ENCODE results near the gene LSM14B.

Gene LSM14B

DNA sequence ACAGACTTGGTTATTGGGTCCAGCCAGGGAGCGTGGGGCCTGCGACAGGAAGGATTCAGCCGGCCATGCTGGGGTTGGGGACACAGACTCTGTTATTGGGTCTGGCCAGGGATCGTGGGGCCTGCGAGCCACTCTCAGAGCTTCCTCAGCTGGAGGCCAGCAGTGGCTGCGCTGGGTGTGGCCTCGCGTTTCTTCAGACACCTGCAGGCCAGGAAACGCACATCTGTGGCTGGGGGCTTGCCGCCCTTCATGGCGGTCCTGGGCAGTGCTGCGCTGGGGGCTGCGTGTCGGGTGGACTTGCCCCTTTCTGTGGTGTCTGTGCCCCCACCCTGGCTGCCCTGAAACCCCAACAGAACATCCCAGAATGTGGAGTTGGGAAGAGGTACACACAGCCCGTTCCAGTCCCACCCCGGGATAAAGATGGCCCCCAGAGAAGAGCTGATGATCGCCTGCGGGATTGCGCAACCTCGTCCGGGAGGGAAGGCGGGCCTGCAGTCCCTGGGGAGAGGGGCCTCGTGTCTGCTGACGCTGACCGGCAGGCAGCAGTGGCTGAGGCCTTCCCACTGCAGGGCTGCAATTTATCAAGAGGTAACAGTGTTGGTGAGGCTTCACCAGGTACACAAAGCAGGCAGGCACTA lies 43.6 kb downstream of the LSM14B start:
- Mint-ChIP-seq H3K4me3 (no peak overlapping the region), H3K36me3 (ENCODE audit: low read depth) (peaks cover 82% of the 10 kb centered on the region), H3K27me3 (no peaks in the 10 kb centered on the region), H3K27ac (no peak overlapping the region), H3K4me1 (ENCODE audit: low read depth) (no peaks in the 10 kb centered on the region), H3K9me3 (no peaks in the 10 kb centered on the region)
- DNase-seq: no peak

- DNase-seq: no peak
- Mint-ChIP-seq H3K4me3 (no peak overlapping the region), H3K4me1 (ENCODE audit: low read depth) (no peaks in the 10 kb centered on the region), H3K27me3 (no peaks in the 10 kb centered on the region), H3K27ac (no peak overlapping the region), H3K36me3 (ENCODE audit: low read depth) (peaks cover 75% of the 10 kb centered on the region), H3K9me3 (no peaks in the 10 kb centered on the region)
Measured at GRCh38 chr20:62167474-62167873, 45.2 kb downstream of the LSM14B start.

- no peaks in the 10 kb centered on the region for H3K27me3 Mint-ChIP-seq
- DNase-seq: no peak
- H3K9me3 Mint-ChIP-seq: no peaks in the 10 kb centered on the region
- H3K27ac Mint-ChIP-seq: no peak overlapping the region
- H3K36me3 Mint-ChIP-seq (ENCODE audit: low read depth): peaks cover 73% of the 10 kb centered on the region
- no peak overlapping the region for H3K4me3 Mint-ChIP-seq
- H3K4me1 Mint-ChIP-seq (ENCODE audit: low read depth): no peaks in the 10 kb centered on the region
Measured at GRCh38 chr20:62168061-62168460, 45.8 kb downstream of the LSM14B start.

DNA sequence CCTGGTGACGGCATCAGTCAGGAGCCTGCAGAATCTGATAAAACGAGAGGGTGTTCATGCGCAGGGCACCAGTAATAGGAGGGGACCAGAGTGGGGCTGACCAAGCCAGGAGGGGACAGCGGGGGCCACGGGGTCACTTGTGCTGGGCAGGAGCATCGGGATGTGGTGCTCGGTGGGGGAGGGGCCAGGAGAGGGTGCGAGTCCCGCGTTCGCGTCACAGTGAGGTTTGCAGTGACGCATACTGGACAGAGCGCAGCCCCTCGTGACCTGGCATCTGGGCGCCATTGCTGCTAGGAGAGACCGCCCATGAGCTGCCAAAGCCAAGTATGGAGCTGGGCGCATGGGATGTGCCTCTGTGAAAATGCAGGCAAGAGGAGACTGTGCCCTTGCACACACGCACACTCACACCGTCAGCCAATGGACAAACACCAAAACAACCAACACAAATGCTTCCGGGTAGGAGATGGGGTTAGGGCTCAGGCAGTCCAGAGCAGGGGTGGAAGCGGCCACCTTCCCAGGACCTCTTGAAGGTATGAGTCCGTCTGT lies 46.7 kb downstream of the LSM14B start:
- Mint-ChIP-seq H3K27me3 (no peaks in the 10 kb centered on the region), H3K36me3 (ENCODE audit: low read depth) (peaks cover 70% of the 10 kb centered on the region), H3K27ac (no peak overlapping the region), H3K4me1 (ENCODE audit: low read depth) (no peaks in the 10 kb centered on the region), H3K9me3 (no peaks in the 10 kb centered on the region), H3K4me3 (no peak overlapping the region)
- no peak for DNase-seq

GRCh38 chr20:62170536-62170935 lies 48.3 kb downstream of the LSM14B start:
- no peak for DNase-seq
- H3K36me3 Mint-ChIP-seq (ENCODE audit: low read depth): peaks cover 69% of the 10 kb centered on the region
- H3K4me3 Mint-ChIP-seq: no peak overlapping the region
- H3K27me3 Mint-ChIP-seq: no peaks in the 10 kb centered on the region
- H3K9me3 Mint-ChIP-seq: no peaks in the 10 kb centered on the region
- no peaks in the 10 kb centered on the region for H3K4me1 Mint-ChIP-seq (ENCODE audit: low read depth)
- no peak overlapping the region for H3K27ac Mint-ChIP-seq

GRCh38 chr20:62171245-62171644 lies 49.0 kb downstream of the LSM14B start:
- DNase-seq: no peak
- Mint-ChIP-seq H3K4me3 (no peak overlapping the region), H3K9me3 (no peaks in the 10 kb centered on the region), H3K27me3 (no peaks in the 10 kb centered on the region), H3K27ac (no peak overlapping the region), H3K4me1 (ENCODE audit: low read depth) (no peaks in the 10 kb centered on the region), H3K36me3 (ENCODE audit: low read depth) (peaks cover 69% of the 10 kb centered on the region)

- no peak for DNase-seq
- no peaks in the 10 kb centered on the region for H3K9me3 Mint-ChIP-seq
- no peak overlapping the region for H3K27ac Mint-ChIP-seq
- no peaks in the 10 kb centered on the region for H3K4me1 Mint-ChIP-seq (ENCODE audit: low read depth)
- H3K36me3 Mint-ChIP-seq (ENCODE audit: low read depth): peaks cover 73% of the 10 kb centered on the region
- H3K27me3 Mint-ChIP-seq: no peaks in the 10 kb centered on the region
- no peak overlapping the region for H3K4me3 Mint-ChIP-seq
Measured at GRCh38 chr20:62172666-62173065, 50.4 kb downstream of the LSM14B start.

DNA sequence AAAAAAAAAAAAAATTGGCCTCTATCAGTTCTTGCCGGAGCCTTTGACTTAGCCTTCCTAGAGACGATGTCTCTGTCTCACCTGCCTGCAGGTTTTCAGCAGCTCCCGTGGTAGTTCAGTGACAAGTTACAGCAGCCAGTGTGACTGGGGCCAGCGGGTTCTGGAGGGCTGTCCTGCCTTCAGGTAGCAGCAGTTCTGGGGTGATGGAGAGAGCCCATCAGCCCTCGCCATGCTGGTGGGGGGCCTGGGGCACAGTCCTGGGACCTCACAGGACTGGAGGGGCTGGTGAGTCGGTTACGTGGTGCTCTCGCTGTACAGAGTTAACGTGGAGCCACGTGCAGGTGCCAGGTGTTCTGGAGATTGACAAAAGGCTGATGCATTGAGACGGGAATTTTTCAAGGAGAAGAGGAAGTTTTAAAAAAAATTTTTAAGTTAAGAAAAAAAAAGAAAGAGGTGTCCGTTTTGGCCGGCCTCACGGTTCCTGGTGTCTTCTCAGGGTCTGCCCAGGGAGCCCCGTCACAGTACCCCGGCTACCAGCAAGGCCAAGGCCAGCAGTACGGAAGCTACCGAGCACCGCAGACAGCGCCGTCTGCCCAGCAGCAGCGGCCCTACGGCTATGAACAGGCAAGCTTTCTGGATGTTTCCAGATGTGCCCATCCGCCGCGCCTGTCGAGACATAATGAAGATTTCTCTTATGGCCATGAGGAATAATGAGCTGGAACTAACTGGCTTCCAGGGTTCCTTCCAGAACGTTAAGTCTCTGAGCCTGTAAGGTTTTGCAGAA lies 51.9 kb downstream of the LSM14B start:
- Mint-ChIP-seq H3K4me3 (no peak overlapping the region), H3K36me3 (ENCODE audit: low read depth) (peaks cover 72% of the 10 kb centered on the region), H3K4me1 (ENCODE audit: low read depth) (no peaks in the 10 kb centered on the region)

GRCh38 chr20:62174870-62175624 lies 52.8 kb downstream of the LSM14B start:
- no peak for DNase-seq
- H3K27ac Mint-ChIP-seq: no peak overlapping the region
- no peaks in the 10 kb centered on the region for H3K4me1 Mint-ChIP-seq (ENCODE audit: low read depth)
- no peak overlapping the region for H3K4me3 Mint-ChIP-seq
- no peaks in the 10 kb centered on the region for H3K27me3 Mint-ChIP-seq
- H3K9me3 Mint-ChIP-seq: no peaks in the 10 kb centered on the region
- H3K36me3 Mint-ChIP-seq (ENCODE audit: low read depth): peaks cover 68% of the 10 kb centered on the region

More for the DNA sequence above, 51.9 kb downstream of the LSM14B start:
- Mint-ChIP-seq H3K9me3 (no peaks in the 10 kb centered on the region), H3K27me3 (no peaks in the 10 kb centered on the region), H3K27ac (no peak overlapping the region)
- DNase-seq: no peak

DNA sequence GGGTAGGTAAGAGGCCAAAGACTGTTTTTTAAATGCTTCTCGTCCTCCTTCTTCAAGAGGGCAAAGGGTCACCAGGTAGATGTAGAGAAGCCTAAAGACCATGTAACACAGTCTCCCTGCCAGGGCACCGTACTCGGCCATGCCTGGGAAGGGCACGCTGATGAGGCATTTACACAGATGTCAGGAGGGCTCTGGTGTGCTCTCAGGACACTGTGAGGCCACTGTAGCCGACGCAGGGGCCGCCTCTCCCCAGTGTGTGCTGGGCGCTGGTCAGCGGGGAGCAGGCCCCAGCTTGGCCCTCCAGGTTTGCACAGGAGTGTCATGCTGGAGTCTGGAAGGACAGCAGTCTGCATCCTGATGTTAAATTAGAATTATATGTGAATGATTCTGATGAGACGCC lies 53.4 kb downstream of the LSM14B start:
- no peak for DNase-seq
- Mint-ChIP-seq H3K4me1 (ENCODE audit: low read depth) (no peaks in the 10 kb centered on the region), H3K36me3 (ENCODE audit: low read depth) (peaks cover 71% of the 10 kb centered on the region), H3K27me3 (no peaks in the 10 kb centered on the region), H3K4me3 (no peak overlapping the region), H3K27ac (no peak overlapping the region), H3K9me3 (no peaks in the 10 kb centered on the region)

DNA sequence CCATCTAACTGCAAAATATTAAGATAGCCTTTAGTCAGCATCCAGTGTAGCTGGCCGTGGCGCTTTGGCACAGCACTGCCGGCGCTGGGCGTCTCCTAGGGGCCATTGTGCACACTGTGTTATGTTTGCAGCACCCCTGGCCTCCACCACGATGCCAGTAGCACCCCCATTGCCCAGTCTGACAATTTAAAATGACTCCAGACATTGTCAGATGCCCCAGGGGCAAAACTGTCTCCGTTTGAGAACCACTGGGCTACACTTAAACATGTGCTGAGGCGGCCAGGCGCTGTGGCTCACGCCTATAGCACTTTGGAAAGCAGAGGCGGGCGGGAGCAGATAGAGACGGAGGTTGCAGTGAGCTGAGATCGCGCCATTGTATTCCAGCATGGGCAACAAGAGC lies 54.6 kb downstream of the LSM14B start:
- H3K9me3 Mint-ChIP-seq: no peaks in the 10 kb centered on the region
- H3K36me3 Mint-ChIP-seq (ENCODE audit: low read depth): peaks cover 75% of the 10 kb centered on the region
- no peaks in the 10 kb centered on the region for H3K27me3 Mint-ChIP-seq
- peaks cover 7% of the 10 kb centered on the region for H3K4me1 Mint-ChIP-seq (ENCODE audit: low read depth)
- no peak overlapping the region for H3K4me3 Mint-ChIP-seq
- H3K27ac Mint-ChIP-seq: no peak overlapping the region
- DNase-seq: no peak

DNA sequence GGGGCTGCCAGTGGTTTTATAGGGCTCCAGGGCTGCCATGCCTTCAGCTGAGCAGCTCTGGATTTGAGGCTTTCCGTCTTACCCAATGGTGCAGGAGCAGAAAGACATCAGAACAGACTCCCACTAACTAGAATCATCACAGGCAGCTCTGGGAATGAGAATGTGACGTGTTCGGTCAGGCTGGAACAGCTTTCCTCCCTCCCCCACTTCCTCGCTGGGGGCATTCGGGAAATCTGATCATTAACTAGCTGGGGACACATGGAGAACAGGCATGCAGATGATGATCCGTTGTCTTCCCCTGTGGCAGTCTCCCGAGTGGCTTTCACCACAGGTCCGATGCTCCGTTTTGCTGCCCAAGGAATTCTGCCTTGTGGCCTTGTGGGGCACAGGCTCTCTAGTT lies 55.0 kb downstream of the LSM14B start:
- DNase-seq: no peak

DNA sequence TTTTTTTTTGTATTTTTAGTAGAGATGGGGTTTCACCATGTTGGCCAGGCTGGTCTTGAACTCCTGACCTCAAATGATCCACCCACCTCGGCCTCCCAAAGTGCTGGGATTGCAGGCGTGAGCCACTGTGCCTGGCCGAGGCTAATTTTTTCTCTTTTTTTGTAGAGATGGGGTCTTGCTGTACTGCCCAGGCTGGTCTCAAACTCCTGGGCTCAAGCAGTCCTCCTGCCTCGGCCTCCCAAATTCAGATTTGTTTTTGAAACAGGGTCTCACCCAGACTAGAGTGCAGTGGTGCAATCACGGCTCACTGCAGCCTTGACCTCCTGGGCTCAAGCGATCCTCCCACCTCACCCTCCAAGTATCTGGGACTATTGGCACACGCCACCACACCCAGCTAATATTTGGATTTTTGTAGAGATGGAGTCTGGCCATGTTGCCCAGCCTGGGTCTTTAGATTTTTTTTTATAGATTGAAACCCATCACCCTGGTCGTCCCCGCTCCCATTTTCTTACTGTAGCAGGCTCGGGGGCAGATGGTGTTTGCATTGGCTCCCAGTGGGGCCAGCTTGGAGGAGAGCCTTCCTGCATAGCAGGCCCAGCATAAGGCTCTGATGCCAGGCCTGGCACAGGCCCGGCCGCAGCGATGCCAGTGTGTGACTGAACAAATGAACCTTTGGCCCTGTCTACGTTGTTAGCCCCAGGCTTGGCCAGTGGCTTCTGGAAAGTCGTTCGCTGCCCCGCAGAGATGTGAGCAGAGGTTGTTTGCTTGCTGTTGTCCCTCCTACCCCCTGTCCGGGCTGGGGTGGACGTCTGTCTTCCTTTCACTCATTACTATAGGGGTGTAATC lies 56.3 kb downstream of the LSM14B start:
- H3K36me3 Mint-ChIP-seq (ENCODE audit: low read depth): peaks cover 75% of the 10 kb centered on the region
- H3K27ac Mint-ChIP-seq: no peak overlapping the region
- no peaks in the 10 kb centered on the region for H3K9me3 Mint-ChIP-seq
- DNase-seq: no peak
- H3K4me3 Mint-ChIP-seq: no peak overlapping the region
- H3K4me1 Mint-ChIP-seq (ENCODE audit: low read depth): peaks cover 13% of the 10 kb centered on the region
- no peaks in the 10 kb centered on the region for H3K27me3 Mint-ChIP-seq

More for the DNA sequence above, 55.0 kb downstream of the LSM14B start:
- H3K4me3 Mint-ChIP-seq: no peak overlapping the region
- no peak overlapping the region for H3K27ac Mint-ChIP-seq
- peaks cover 10% of the 10 kb centered on the region for H3K4me1 Mint-ChIP-seq (ENCODE audit: low read depth)
- peaks cover 77% of the 10 kb centered on the region for H3K36me3 Mint-ChIP-seq (ENCODE audit: low read depth)
- no peaks in the 10 kb centered on the region for H3K27me3 Mint-ChIP-seq
- H3K9me3 Mint-ChIP-seq: no peaks in the 10 kb centered on the region

DNA sequence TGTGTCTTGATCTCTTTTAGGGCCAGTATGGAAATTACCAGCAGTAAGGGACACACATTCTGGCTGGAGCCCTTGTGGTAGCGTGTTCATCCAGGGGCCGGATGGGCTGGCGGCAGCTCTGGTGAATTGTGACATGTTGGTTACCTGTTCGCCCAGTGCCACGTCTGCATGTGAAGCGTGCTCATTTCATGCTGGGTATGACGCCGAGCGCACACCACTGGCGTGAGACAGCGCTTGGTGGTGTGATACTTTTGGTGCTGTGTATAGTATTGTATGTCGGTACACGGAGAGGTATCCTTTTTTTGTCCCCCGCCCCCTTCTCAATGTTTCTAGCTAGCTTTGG lies 56.9 kb downstream of the LSM14B start:
- no peak for DNase-seq
- Mint-ChIP-seq H3K27me3 (no peaks in the 10 kb centered on the region), H3K27ac (no peak overlapping the region), H3K36me3 (ENCODE audit: low read depth) (peaks cover 75% of the 10 kb centered on the region), H3K4me3 (no peak overlapping the region), H3K9me3 (no peaks in the 10 kb centered on the region), H3K4me1 (ENCODE audit: low read depth) (peaks cover 17% of the 10 kb centered on the region)
